C4-2B (cell line): ENCODE results near the gene ABAT.

Experiments used
- ZFX ChIP-seq: fragments of 450-650 bp; IDR thresholded peaks from 2 replicates; pipeline ENCODE4 v1.6.1; 2017
- TF ChIP-seq, protein P1 (sequence below): fragments of 450-650 bp; conservative IDR thresholded peaks from 2 replicates; pipeline ENCODE4 v1.5.1; 2017; ENCODE audit warnings: mild to moderate bottlenecking

DNA sequence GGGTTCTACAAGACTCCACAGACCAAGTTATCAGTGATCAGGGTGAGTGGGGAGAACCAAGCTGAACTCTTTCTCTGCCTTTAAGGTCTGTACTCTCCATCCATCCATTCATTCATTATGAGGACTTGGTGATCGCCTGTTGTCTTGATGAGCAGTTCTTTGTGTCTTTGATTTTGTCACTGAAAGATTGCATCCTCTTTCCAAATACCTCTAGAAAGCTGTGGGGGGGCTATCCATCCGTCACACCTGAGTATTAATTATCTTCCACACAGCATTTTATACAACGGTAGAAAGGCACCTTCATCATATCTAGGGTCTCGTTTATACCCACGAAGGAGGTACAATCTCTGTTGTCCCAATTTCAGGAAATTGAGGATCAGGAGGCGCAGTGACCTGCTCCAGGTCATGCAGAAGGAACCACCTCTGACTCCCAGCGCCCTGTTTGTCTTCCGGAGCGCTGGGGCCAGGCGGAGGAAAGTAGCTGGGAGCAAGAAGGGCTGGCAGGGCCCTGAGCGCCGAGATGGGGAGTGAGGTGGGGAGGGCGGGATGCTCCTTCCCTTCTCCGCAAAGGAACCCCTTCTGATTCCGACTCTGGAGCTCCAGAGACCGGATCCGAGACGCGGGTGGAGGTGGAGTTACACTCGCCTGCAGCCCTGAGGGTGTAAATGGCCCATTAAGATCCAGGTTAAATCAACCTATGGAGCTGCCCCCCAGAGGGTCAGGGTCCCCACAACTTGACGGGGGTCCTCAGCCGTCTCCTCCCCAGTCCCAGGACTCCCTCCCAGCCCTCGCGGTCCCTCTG, 605 bp upstream of the ABAT start:
- TF ChIP-seq, protein P1, sequence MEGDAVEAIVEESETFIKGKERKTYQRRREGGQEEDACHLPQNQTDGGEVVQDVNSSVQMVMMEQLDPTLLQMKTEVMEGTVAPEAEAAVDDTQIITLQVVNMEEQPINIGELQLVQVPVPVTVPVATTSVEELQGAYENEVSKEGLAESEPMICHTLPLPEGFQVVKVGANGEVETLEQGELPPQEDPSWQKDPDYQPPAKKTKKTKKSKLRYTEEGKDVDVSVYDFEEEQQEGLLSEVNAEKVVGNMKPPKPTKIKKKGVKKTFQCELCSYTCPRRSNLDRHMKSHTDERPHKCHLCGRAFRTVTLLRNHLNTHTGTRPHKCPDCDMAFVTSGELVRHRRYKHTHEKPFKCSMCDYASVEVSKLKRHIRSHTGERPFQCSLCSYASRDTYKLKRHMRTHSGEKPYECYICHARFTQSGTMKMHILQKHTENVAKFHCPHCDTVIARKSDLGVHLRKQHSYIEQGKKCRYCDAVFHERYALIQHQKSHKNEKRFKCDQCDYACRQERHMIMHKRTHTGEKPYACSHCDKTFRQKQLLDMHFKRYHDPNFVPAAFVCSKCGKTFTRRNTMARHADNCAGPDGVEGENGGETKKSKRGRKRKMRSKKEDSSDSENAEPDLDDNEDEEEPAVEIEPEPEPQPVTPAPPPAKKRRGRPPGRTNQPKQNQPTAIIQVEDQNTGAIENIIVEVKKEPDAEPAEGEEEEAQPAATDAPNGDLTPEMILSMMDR = no peak
- no peak for TF ChIP-seq ZFX
